Endodermal cell (in vitro differentiated cells): ENCODE data around the gene DNAAF1. TPM values are rescaled to one million over a fixed set of nuclear protein-coding genes. Genes with fewer than 3 reads are reported as not detected.
"Not testable (repeated sequence)": the region's sequence is repeated elsewhere in the genome, so short reads cannot be mapped to it uniquely, and the experiment has no call there.

Experiments used
- DNase-seq: peaks from one replicate; pipeline ENCODE4 v3.0.0-alpha.2; 2017
- H3K27ac ChIP-seq: 2 replicates; pipeline ENCODE4 v1.5.1; 2013; ENCODE audit warnings: mild to moderate bottlenecking, low read depth, low read length, moderate library complexity
- H3K27me3 ChIP-seq: 2 replicates; pipeline ENCODE4 v1.6.1; 2013; ENCODE audit warnings: mild to moderate bottlenecking, low read length, moderate library complexity; ENCODE audit not compliant: insufficient read depth, control insufficient read depth, poor library complexity, severe bottlenecking
- H3K36me3 ChIP-seq: 2 replicates; pipeline ENCODE4 v1.7.0; 2013; ENCODE audit warnings: mild to moderate bottlenecking, low read length, moderate library complexity; ENCODE audit not compliant: control insufficient read depth, insufficient read depth
- H3K4me1 ChIP-seq: one replicate; pipeline ENCODE4 v1.7.0; 2013; ENCODE audit warnings: low read length; ENCODE audit not compliant: control insufficient read depth, insufficient read depth
- H3K4me3 ChIP-seq: 2 replicates; pipeline ENCODE4 v1.5.1; 2013; ENCODE audit warnings: mild to moderate bottlenecking, low read length, moderate library complexity
- H3K9ac ChIP-seq: 2 replicates; pipeline ENCODE4 v1.6.1; 2013; ENCODE audit warnings: mild to moderate bottlenecking, low read length, moderate library complexity; ENCODE audit not compliant: poor library complexity, severe bottlenecking; ENCODE audit errors: extremely low read depth
- H3K9me3 ChIP-seq: 2 replicates; pipeline ENCODE4 v1.6.1; 2013; ENCODE audit warnings: mild to moderate bottlenecking, low read length, moderate library complexity; ENCODE audit not compliant: control insufficient read depth
- H3K27ac Mint-ChIP-seq: 2 replicates; pipeline ENCODE4 v1.8.0; 2020; ENCODE audit warnings: mixed read lengths
- H3K27me3 Mint-ChIP-seq: 2 replicates; pipeline ENCODE4 v1.8.0; 2021; ENCODE audit warnings: mild to moderate bottlenecking, mixed read lengths; ENCODE audit not compliant: insufficient read depth
- H3K36me3 Mint-ChIP-seq: 2 replicates; pipeline ENCODE4 v1.8.0; 2020; ENCODE audit warnings: low read depth, mixed read lengths
- H3K4me1 Mint-ChIP-seq: 2 replicates; pipeline ENCODE4 v1.8.0; 2020; ENCODE audit warnings: mixed read lengths
- H3K4me3 Mint-ChIP-seq: 2 replicates; pipeline ENCODE4 v1.8.0; 2020; ENCODE audit warnings: mild to moderate bottlenecking, moderate library complexity, mixed read lengths
- H3K9me3 Mint-ChIP-seq: 2 replicates; pipeline ENCODE4 v1.8.0; 2020; ENCODE audit warnings: mild to moderate bottlenecking, mixed read lengths
- whole genome bisulfite sequencing, 2 experiments: methylation state at CpG; one replicate each; pipeline versions ENCODE4 v1.1.5 to v1.1.7; 2013; ENCODE audit warnings: missing lambda C conversion rate in 2 of 2, mixed read lengths in 1 of 2; ENCODE audit not compliant: insufficient coverage in 1 of 2, insufficient read length in 1 of 2; 5-methylcytosine and 5-hydroxymethylcytosine counted together
- total RNA-seq, 2 donors: library from RNA; stranded (reverse); fragmentation: NEBNext Ultra II Directional in 1 of 2; extraction: Animal tissue kit (Norgen Biotek cat#: 25700) in 1 of 2; gene quantifications; 2 replicates in 1 of 2; 3 replicates in 1 of 2; pipeline ENCODE4 v1.2.1, GENCODE V29; 2021
- TF ChIP-seq, protein P1 (sequence below): fragments of 200-600 bp; sonication (generic); conservative IDR thresholded peaks from 2 replicates; pipeline ENCODE4 v1.5.0; 2021; ENCODE audit warnings: antibody characterized with exemption, mild to moderate bottlenecking

DNAAF1 gene
- total RNA-seq, 2 donors from 2014 or later, result 0.59 to 0.66 TPM

DNA sequence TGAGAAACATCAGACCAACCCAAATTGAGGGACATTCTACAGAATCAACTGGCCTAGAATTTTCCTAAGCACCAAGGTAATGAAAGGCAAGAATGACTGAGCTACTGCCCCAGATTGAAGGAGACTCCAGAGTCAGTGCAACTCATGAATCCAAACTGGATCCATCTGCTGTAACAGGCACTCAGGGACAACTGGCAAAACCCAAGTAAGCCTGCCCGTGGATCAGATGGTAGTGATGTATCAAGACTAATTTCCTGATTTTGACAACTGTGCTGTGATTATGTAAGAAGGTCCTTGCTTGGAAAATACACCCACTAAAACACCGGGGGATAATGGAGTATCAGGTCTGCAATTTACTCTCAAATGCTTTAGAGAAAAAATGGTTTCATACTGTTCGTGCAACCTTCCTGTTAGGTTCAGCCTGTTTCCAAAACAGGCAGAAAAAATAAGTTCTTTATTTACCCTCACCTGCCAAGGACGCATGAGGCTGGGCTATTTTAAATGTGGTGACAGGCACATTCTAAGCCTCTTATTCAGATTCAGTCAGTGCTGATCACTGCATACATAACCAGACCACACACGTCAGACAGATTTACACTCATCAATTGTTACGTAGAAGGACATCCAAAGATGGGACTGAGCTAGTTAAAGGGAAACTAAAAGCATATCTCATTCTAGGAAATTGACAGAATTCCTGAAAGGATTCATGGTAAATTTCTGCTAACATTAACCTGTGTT, 35.3 kb upstream of the DNAAF1 start:
- peaks cover 10% of the 10 kb centered on the region for H3K36me3 Mint-ChIP-seq
- TF ChIP-seq, protein P1, sequence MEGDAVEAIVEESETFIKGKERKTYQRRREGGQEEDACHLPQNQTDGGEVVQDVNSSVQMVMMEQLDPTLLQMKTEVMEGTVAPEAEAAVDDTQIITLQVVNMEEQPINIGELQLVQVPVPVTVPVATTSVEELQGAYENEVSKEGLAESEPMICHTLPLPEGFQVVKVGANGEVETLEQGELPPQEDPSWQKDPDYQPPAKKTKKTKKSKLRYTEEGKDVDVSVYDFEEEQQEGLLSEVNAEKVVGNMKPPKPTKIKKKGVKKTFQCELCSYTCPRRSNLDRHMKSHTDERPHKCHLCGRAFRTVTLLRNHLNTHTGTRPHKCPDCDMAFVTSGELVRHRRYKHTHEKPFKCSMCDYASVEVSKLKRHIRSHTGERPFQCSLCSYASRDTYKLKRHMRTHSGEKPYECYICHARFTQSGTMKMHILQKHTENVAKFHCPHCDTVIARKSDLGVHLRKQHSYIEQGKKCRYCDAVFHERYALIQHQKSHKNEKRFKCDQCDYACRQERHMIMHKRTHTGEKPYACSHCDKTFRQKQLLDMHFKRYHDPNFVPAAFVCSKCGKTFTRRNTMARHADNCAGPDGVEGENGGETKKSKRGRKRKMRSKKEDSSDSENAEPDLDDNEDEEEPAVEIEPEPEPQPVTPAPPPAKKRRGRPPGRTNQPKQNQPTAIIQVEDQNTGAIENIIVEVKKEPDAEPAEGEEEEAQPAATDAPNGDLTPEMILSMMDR, result no peak
- H3K9me3 ChIP-seq, result no peaks in the 10 kb centered on the region
- no peaks in the 10 kb centered on the region for H3K9me3 Mint-ChIP-seq
- no peak for DNase-seq
- no peaks in the 10 kb centered on the region for H3K4me1 ChIP-seq
- H3K4me1 Mint-ChIP-seq, result peaks cover 6% of the 10 kb centered on the region
- no peak overlapping the region for H3K27ac Mint-ChIP-seq
- no peak overlapping the region for H3K4me3 Mint-ChIP-seq
- H3K27me3 ChIP-seq, result no peaks in the 10 kb centered on the region
- peaks cover 7% of the 10 kb centered on the region for H3K36me3 ChIP-seq
- no peak overlapping the region for H3K27ac ChIP-seq
- H3K9ac ChIP-seq, result no peak overlapping the region
- WGBS, 2 experiments, result 86 to 95% methylated on average over 5 to 6 of the region's 6 CpGs
- H3K27me3 Mint-ChIP-seq, result no peaks in the 10 kb centered on the region
- H3K4me3 ChIP-seq, result no peak overlapping the region

DNA sequence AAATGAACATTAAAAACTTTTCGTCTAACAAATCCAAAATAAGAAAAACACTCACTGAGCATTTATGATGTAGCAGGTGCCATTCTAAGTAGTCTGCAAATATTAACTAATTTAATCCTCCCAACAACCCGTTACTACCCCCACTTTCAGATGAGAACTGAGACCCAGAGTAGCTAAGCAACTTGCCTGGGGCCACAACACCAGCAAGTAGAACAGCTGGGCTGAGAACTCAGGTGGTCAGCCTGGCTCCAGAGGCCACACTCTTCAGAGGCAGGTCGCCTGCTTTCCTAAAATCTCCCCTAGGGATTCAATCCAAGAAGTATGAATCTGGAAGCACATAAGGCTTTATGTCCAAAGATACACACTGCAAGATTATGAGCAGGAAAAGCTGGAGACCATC, 34.6 kb upstream of the DNAAF1 start:
- Mint-ChIP-seq H3K27me3 (no peaks in the 10 kb centered on the region), H3K36me3 (peaks cover 12% of the 10 kb centered on the region), H3K4me1 (peaks cover 10% of the 10 kb centered on the region), H3K4me3 (no peak overlapping the region), H3K27ac (peak overlapping the region; percentile 52), H3K9me3 (no peaks in the 10 kb centered on the region)
- no peak overlapping the region for H3K9ac ChIP-seq
- no peak overlapping the region for H3K4me3 ChIP-seq
- no peaks in the 10 kb centered on the region for H3K4me1 ChIP-seq
- WGBS, 2 experiments, result 75 to 78% methylated on average over 2 to 3 of the region's 3 CpGs
- H3K9me3 ChIP-seq, result no peaks in the 10 kb centered on the region
- TF ChIP-seq, protein P1, result no peak
- H3K36me3 ChIP-seq, result peaks cover 7% of the 10 kb centered on the region
- no peaks in the 10 kb centered on the region for H3K27me3 ChIP-seq
- H3K27ac ChIP-seq, result no peak overlapping the region
- no peak for DNase-seq

DNA sequence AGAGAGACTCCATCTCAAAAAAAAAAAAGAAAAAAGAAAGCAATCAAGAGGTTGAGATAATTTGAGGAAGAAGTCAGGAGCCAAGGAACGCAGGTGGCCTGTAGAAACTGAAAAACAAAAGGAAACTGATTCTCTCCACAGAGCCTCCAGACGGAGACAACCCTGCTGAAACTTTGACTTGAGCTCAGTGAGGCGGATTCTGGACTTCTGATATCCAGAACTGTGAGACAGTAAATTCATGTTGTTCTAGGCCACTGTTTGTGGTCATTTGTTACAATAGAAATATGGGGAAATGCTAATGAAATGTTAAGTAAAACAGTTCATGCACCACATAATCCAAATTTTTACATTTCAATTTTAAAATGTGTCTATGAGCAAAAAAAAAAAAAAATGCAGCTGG, 33.6 kb upstream of the DNAAF1 start:
- peaks cover 12% of the 10 kb centered on the region for H3K36me3 Mint-ChIP-seq
- no peak overlapping the region for H3K4me3 ChIP-seq
- H3K9me3 ChIP-seq, result no peaks in the 10 kb centered on the region
- H3K4me1 ChIP-seq, result no peaks in the 10 kb centered on the region
- H3K36me3 ChIP-seq, result peaks cover 7% of the 10 kb centered on the region
- no peak overlapping the region for H3K4me3 Mint-ChIP-seq
- H3K27ac ChIP-seq, result no peak overlapping the region
- DNase-seq, result no peak
- no peaks in the 10 kb centered on the region for H3K9me3 Mint-ChIP-seq
- 95 to 100% methylated on average over 3 of the region's 3 CpGs for WGBS, 2 experiments
- no peaks in the 10 kb centered on the region for H3K27me3 ChIP-seq
- H3K4me1 Mint-ChIP-seq, result peaks cover 13% of the 10 kb centered on the region
- no peak overlapping the region for H3K9ac ChIP-seq
- TF ChIP-seq, protein P1, result no peak
- no peaks in the 10 kb centered on the region for H3K27me3 Mint-ChIP-seq
- H3K27ac Mint-ChIP-seq, result peak overlapping the region; percentile 55

DNA sequence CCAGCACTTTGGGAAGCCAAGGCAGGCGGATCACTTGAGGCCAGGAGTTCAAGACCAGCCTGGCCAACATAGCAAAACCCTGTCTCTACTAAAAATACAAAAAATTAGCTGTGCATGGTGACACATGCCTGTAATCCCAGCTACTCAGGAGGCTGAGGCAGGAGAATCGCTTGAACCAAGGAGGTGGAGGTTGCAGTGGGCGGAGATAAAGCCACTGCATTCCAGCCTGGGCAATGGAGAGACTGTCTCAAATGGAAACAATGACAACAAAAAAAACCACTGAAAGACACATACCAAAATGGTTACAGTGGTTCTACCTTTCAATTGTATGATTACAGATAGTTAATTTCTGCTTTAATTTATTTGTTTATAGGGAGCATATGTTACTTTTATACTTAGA, 33.2 kb upstream of the DNAAF1 start:
- H3K9me3 ChIP-seq, H3K4me3 Mint-ChIP-seq, H3K27ac Mint-ChIP-seq, DNase-seq, H3K27ac ChIP-seq, H3K4me3 ChIP-seq, H3K27me3 Mint-ChIP-seq, H3K9ac ChIP-seq, H3K27me3 ChIP-seq, H3K9me3 Mint-ChIP-seq, H3K36me3 ChIP-seq, H3K4me1 ChIP-seq: not testable (repeated sequence)
- WGBS, 2 experiments, result 91 to 100% methylated on average over 1 to 3 of the region's 3 CpGs
- Mint-ChIP-seq H3K36me3 (peaks cover 10% of the 10 kb centered on the region), H3K4me1 (peaks cover 13% of the 10 kb centered on the region)
